Measurements from ENCODE around the gene MSX1.

Gene MSX1

DNA sequence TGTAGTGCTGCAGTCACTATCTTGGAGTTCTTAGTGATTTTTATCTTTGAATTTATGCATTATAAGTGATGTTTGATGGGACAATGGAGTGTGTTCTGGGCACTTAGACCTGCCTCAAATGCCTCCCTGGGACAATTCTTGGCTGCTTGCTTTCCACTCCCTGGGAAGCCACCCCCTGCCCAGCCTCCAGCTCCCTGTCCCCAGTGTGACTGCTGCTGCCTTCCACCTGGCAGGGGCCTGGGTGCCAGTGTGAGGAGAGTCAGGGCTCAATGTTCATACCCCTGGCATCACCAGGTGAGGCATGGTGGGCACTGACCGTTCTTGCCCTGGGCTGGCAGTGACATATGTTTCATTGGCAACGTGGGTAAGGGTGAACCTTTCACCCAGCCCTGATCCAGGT lies 14.8 kb downstream of the MSX1 start:
- TF ChIP-seq, protein P1, sequence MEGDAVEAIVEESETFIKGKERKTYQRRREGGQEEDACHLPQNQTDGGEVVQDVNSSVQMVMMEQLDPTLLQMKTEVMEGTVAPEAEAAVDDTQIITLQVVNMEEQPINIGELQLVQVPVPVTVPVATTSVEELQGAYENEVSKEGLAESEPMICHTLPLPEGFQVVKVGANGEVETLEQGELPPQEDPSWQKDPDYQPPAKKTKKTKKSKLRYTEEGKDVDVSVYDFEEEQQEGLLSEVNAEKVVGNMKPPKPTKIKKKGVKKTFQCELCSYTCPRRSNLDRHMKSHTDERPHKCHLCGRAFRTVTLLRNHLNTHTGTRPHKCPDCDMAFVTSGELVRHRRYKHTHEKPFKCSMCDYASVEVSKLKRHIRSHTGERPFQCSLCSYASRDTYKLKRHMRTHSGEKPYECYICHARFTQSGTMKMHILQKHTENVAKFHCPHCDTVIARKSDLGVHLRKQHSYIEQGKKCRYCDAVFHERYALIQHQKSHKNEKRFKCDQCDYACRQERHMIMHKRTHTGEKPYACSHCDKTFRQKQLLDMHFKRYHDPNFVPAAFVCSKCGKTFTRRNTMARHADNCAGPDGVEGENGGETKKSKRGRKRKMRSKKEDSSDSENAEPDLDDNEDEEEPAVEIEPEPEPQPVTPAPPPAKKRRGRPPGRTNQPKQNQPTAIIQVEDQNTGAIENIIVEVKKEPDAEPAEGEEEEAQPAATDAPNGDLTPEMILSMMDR (IDR thresholded peaks at IDR 0.05; ENCODE audit: insufficient read depth, low read depth, low read length, missing control alignments) = no peak

DNA sequence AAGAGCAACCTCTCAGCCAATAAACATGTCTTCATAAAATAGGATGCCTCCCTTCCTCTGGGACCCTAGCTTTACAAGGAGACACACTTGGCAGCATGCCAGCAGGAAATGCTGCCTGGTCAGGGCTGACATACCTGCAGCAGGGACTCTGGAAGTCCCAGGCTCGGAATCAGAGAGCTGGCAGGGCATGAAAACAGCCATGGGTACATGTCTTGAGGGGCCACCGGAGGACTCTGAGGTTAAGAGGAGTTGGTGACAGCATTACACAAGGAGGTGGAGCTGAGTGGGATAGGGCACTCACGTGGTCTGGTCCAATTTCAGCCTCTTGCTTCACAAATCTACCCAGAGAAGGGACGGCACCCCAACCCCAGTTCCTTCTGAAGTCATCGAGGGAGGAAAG lies 15.7 kb downstream of the MSX1 start:
- TF ChIP-seq, protein P1 (IDR thresholded peaks at IDR 0.05; ENCODE audit: insufficient read depth, low read depth, low read length, missing control alignments) = no peak
- no peak overlapping the region for H3K4me3 ChIP-seq (ENCODE audit: low read length)
- DNase-seq (ENCODE audit: low read depth) = no peak

More for the DNA sequence above, 14.8 kb downstream of the MSX1 start:
- no peak overlapping the region for H3K4me3 ChIP-seq (ENCODE audit: low read length)
- no peak for DNase-seq (ENCODE audit: low read depth)

DNA sequence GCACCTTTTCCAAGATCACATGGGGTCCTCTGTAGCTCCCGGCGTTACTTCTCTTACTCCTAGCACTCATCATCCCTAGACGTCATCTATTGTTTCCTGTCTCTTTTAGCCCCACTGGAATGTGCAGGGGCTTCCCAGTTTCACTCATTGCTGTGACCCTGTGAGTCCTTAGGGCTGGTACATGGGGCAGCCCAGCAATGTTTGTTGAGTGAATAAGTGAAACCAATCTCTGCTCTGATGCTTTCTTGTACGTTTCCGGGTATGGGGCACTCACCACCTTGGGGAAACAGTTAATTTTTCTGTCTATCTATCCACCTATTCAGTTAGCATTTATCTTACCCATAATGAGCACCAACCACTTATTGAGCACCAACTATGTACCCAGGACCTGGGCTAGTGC lies 16.1 kb downstream of the MSX1 start:
- no peak for DNase-seq (ENCODE audit: low read depth)
- TF ChIP-seq, protein P1 (IDR thresholded peaks at IDR 0.05; ENCODE audit: insufficient read depth, low read depth, low read length, missing control alignments) = no peak
- H3K4me3 ChIP-seq (ENCODE audit: low read length) = no peak overlapping the region

DNA sequence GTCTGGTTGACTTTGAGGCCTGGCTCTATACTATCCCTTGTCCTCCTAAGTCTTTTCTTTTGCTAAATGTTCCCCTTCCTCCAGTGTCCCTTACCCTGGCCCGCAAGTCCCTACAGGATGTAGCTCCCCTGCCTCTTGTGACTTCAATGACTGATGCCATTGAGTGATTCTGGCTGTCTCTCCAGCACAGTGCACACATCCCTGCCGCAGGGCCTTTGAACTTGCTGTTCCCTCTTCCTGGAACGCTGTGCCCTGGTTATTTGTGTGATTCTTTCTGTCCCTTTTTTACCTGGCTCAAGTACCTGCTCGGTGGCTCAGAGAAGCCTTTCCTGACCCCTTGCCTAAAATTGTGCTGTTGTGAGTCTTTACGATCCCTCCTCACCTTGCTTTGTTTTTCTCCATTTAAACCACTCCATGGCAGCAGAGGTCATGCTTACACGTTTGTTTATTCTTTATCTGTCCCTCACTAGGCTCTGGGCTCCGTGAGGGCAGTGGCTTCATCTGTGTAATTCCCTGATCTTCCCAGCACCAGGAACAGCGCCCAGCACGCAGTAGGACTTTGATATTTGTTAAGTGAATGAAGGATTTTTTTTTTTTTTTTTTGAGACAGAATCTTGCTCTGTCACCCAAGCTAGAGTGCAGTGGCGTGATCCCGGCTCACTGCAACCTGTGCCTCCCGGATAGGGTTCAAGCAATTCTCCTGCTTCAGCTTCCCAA lies 17.6 kb downstream of the MSX1 start:
- no peak overlapping the region for H3K4me3 ChIP-seq (ENCODE audit: low read length)
- TF ChIP-seq, protein P1 (IDR thresholded peaks at IDR 0.05; ENCODE audit: insufficient read depth, low read depth, low read length, missing control alignments) = no peak
- DNase-seq (ENCODE audit: low read depth) = no peak

DNA sequence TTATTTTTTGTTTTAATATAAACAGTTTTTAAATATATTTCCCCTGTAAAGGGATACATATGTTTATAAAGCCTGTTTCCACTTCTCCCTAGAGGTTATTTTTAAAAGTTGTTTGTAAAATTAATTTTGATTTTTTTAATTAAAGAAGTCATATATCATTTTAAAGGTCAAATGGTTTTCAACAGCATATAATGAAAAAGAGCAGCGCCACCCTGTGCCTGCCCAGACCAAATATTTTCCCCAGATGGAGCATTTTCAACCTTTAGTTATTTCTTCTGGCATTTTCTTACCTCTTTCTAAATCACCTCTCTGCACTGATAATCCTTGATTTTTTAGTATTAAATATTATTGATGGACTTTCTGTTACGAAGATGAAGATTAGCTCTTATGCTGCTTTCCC lies 21.0 kb downstream of the MSX1 start:
- DNase-seq (ENCODE audit: low read depth) = peak; percentile 19
- H3K4me3 ChIP-seq (ENCODE audit: low read length) = no peak overlapping the region
- TF ChIP-seq, protein P1 (IDR thresholded peaks at IDR 0.05; ENCODE audit: insufficient read depth, low read depth, low read length, missing control alignments) = peak; percentile 37

DNA sequence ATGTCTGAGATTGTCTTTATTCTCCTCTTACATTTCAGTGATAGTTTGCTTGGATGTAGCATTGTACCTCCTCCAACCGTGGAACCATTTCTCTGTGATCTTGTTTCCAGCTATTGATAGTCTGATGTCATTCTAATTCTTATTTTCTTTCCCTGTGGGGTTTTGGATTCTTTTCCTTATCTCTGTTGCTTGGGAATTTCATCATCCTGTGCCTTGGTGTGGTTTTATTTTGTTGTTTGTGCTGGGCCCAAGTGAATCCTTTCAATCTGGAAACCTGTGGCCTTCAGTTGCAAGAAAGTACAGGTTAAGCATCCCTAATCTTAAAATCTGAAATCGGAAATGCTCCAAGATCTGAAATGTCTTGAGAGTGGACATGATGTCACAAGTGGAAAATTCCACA lies 22.0 kb downstream of the MSX1 start:
- DNase-seq (ENCODE audit: low read depth) = no peak
- no peak overlapping the region for H3K4me3 ChIP-seq (ENCODE audit: low read length)
- TF ChIP-seq, protein P1 (IDR thresholded peaks at IDR 0.05; ENCODE audit: insufficient read depth, low read depth, low read length, missing control alignments) = no peak

DNA sequence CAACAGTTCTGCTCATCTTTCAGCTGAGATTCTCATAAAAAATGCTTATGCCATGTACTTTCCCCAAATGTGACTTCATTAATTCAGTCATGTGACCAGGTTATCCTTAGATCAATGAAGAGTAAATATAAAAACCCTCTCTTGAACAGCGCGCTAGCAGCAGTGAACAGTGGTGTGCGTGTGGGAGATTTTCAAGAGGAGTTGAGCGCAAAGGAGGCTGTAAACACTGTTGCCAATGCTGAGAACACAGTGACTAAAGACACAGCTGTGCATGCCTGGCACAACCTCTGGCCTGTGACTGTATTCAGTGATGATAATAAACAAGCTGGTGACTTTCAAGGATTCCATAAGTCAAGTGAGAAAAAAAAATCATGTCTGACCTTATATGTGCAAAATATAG lies 25.1 kb downstream of the MSX1 start:
- no peak for DNase-seq (ENCODE audit: low read depth)
- no peak overlapping the region for H3K4me3 ChIP-seq (ENCODE audit: low read length)
- TF ChIP-seq, protein P1 (IDR thresholded peaks at IDR 0.05; ENCODE audit: insufficient read depth, low read depth, low read length, missing control alignments) = no peak

Data from epithelial cell of esophagus (primary cell).